Coronary artery (tissue), 2 donors: ENCODE results near the gene APBA2.
A peak's percentile ranks its signal among the peaks of the same experiment; 100 is the strongest.

ENCODE experiments used
- DNase-seq: peaks from one replicate; pipeline ENCODE4 v3.0.0-alpha.2; 2017; ENCODE audit warnings: low spot score
- H3K27ac ChIP-seq, 2 donors: fragments of 200-600 bp; sonication (generic); one replicate each; pipeline ENCODE4 v1.5.1; 2016 to 2019
- H3K4me3 ChIP-seq: fragments of 200-600 bp; sonication (generic); 2 replicates; pipeline ENCODE4 v1.5.1; 2016; ENCODE audit warnings: mild to moderate bottlenecking, moderate library complexity
- CTCF ChIP-seq: fragments of 200-600 bp; sonication (generic); IDR thresholded peaks from one replicate; pipeline ENCODE4 v1.5.1; 2019; ENCODE audit warnings: antibody characterized with exemption

Gene APBA2

GRCh38 chr15:29131840-29132420 is 246.2 kb downstream of the APBA2 start:
- no peak for TF ChIP-seq CTCF
- Histone ChIP-seq H3K4me3 (no peak overlapping the region), H3K27ac (no peak overlapping the region)
- no peak for DNase-seq

- peak; percentile 66 for DNase-seq
- no peak overlapping the region for H3K27ac ChIP-seq
- no peak for TF ChIP-seq CTCF
- H3K4me3 ChIP-seq: no peak overlapping the region
Observed at GRCh38 chr15:29132735-29133181, 247.0 kb downstream of the APBA2 start.

GRCh38 chr15:29133321-29133720 is 247.5 kb downstream of the APBA2 start:
- DNase-seq: no peak
- Histone ChIP-seq H3K27ac (no peak overlapping the region), H3K4me3 (no peak overlapping the region)
- TF ChIP-seq CTCF: no peak

GRCh38 chr15:29133791-29134190 is 248.0 kb downstream of the APBA2 start:
- no peak for DNase-seq
- H3K27ac ChIP-seq: no peak overlapping the region
- no peak overlapping the region for H3K4me3 ChIP-seq
- TF ChIP-seq CTCF: no peak

GRCh38 chr15:29134239-29134638 is 248.5 kb downstream of the APBA2 start:
- Histone ChIP-seq H3K4me3 (no peak overlapping the region), H3K27ac (no peak overlapping the region)
- DNase-seq: no peak
- no peak for TF ChIP-seq CTCF

GRCh38 chr15:29134641-29135308 is 249.0 kb downstream of the APBA2 start:
- Histone ChIP-seq H3K27ac (no peak overlapping the region), H3K4me3 (no peak overlapping the region)
- DNase-seq: no peak
- TF ChIP-seq CTCF: no peak

GRCh38 chr15:29135309-29135657 is 249.5 kb downstream of the APBA2 start:
- Histone ChIP-seq H3K4me3 (no peak overlapping the region), H3K27ac (no peak overlapping the region)
- no peak for TF ChIP-seq CTCF
- DNase-seq: no peak
